HepG2 (cell line): ENCODE measurements around the gene EVPLL.

Experiments
- ETV6 ChIP-seq: sonication (generic); formaldehyde crosslinking; conservative IDR thresholded peaks from 2 replicates; pipeline ENCODE4 v1.4.0; 2020; ENCODE audit warnings: missing genetic modification reagents
- FOXA1 ChIP-seq, 2 experiments: fragments of 450-650 bp in 1 of 2; sonication (generic) in 1 of 2; formaldehyde crosslinking in 1 of 2; IDR thresholded peaks; 2 replicates each; pipeline versions ENCODE4 v1.4.0 to v1.6.1; 2016 to 2020; ENCODE audit warnings: missing genetic modification reagents in 1 of 2
- NFE2L2 ChIP-seq: fragments of 150-350 bp; IDR thresholded peaks from 2 replicates; pipeline ENCODE4 v1.6.1; 2014; ENCODE audit warnings: low read length
- TGIF2 ChIP-seq: IDR thresholded peaks from 2 replicates; pipeline ENCODE4 v1.6.1; 2016; ENCODE audit warnings: control low read depth, missing compliant biosample characterization

DNA sequence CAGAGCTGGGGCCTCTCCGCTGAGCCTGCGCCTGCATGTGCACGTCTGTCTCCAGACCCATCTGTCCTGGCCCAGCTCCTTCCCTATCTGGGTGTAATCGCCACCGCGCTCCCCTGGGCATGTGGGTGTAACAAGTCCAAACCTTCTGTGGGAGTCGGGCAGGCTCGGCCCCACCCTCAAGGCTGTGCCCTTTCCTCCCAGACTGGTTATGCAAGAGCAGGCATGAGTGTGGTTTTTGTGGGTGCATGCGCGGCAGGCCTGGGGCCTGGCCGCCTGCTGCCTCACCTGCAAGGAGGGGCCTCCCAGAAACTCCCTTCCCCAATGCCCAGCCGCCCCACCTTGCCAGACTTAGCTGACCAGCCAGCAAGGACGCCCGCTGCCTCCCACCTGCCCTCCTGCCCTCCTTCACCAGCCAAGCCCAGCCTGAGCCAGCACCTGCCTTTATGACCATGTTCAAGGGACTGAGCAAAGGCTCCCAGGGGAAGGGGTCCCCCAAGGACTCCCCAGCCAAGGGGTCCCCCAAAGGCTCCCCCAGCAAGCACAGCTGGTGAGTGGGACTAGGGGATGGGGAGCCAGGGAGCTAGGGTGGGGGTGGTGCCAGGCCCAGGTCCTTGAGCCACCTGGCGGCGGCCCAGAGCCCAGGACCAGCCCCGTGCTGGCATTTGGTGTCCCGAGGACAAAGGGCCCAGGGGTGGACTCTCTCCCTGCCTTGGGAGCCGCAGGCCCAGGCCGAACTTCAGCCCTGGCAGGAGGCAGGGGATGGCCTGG, at the start of gene EVPLL:
- no peak for TF ChIP-seq TGIF2
- TF ChIP-seq NFE2L2: no peak
- no peak for TF ChIP-seq FOXA1 (IDR thresholded peaks at IDR 0.05)
- TF ChIP-seq FOXA1 (CRISPR knock-in tag; IDR thresholded peaks at IDR 0.05): no peak
- TF ChIP-seq ETV6 (CRISPR knock-in tag): no peak
